ENCODE measurements around the gene TGFA. TPM values are rescaled to one million over a fixed set of nuclear protein-coding genes. Genes with fewer than 3 reads are reported as not detected.
"Not testable (repeated sequence)": the region's sequence is repeated elsewhere in the genome, so short reads cannot be mapped to it uniquely, and the experiment has no call there.

Gene TGFA
- total RNA-seq, 1 donor = not detected

GRCh38 chr2:70468878-70469277, 84.7 kb downstream of the TGFA start:
- no peak for DNase-seq (ENCODE audit: low read depth)
- no peak overlapping the region for H3K4me3 ChIP-seq (ENCODE audit: low read depth, low read length)
- TF ChIP-seq, protein P1, sequence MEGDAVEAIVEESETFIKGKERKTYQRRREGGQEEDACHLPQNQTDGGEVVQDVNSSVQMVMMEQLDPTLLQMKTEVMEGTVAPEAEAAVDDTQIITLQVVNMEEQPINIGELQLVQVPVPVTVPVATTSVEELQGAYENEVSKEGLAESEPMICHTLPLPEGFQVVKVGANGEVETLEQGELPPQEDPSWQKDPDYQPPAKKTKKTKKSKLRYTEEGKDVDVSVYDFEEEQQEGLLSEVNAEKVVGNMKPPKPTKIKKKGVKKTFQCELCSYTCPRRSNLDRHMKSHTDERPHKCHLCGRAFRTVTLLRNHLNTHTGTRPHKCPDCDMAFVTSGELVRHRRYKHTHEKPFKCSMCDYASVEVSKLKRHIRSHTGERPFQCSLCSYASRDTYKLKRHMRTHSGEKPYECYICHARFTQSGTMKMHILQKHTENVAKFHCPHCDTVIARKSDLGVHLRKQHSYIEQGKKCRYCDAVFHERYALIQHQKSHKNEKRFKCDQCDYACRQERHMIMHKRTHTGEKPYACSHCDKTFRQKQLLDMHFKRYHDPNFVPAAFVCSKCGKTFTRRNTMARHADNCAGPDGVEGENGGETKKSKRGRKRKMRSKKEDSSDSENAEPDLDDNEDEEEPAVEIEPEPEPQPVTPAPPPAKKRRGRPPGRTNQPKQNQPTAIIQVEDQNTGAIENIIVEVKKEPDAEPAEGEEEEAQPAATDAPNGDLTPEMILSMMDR (IDR thresholded peaks at IDR 0.05; ENCODE audit: insufficient read depth, low read depth, low read length) = no peak

DNA sequence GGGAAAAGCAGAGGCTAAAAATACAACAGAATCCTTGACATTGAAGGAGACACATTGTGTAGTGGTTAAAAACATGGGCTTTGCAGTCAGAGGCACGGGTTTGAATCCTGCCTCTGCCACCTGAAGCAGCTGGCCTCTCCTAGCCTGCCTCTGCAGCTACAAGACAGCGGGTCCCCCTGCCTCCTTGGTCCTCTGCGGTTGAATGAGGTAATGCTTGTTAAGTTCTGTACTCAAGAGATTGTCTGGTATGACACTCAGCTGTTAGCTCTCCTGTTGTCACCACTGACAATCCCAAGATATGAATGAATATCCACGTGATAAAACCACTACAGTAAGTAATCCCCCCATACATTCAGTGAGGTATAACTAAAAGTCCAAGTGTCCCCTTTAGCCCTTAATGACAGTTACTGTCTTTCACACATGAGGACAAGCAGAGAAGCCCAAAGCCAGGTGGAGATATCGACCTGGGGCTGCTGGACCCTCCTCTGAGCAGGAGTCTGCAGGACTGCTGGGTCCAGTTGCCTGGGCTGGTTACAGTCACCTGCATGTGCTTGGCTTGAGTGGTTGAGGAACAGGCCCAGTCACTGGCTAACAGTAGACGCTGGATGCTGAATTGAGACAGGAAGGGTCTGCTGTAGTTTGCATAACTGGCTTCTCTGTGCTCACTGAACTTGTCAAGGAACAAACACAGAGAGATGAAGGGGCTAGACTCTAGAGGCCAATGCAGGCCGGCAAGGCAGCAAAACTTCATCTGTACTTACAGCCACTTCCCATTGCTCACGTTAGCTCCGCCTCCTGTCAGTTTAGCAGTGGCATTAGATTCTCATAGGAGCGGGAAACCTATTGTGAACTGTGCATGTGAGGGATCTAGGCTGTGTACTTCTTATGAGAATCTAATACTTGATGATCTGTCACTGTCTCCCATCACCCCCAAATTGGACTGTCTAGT, 85.5 kb downstream of the TGFA start:
- no peak overlapping the region for H3K4me3 ChIP-seq (ENCODE audit: low read depth, low read length)
- no peak for DNase-seq (ENCODE audit: low read depth)
- TF ChIP-seq, protein P1 (IDR thresholded peaks at IDR 0.05; ENCODE audit: insufficient read depth, low read depth, low read length) = no peak

- DNase-seq (ENCODE audit: low read depth) = no peak
- TF ChIP-seq, protein P1 (IDR thresholded peaks at IDR 0.05; ENCODE audit: insufficient read depth, low read depth, low read length) = no peak
- no peak overlapping the region for H3K4me3 ChIP-seq (ENCODE audit: low read depth, low read length)
Observed at GRCh38 chr2:70467237-70467636, 86.4 kb downstream of the TGFA start.

DNA sequence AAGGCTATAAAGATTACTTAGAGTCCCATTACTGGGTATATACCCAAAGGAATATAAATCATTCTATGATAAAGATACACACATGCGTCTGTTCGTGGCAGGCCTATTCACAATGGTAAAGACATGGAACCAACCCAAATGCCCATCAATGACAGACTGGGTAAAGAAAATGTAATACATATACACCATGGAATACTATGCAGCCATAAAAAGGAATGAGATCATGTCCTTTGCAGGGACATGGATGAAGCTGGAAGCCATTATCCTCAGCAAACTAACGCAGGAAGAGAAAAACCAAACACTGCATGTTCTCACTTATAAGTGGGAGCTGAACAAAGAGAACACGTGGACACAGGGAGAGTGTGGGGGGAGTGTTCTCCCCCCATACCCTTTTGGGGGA, 87.0 kb downstream of the TGFA start:
- not testable (repeated sequence) for H3K4me3 ChIP-seq (ENCODE audit: low read depth, low read length); DNase-seq (ENCODE audit: low read depth)

- TF ChIP-seq, protein P1 (IDR thresholded peaks at IDR 0.05; ENCODE audit: insufficient read depth, low read depth, low read length) = no peak
- DNase-seq (ENCODE audit: low read depth) = no peak
Observed at GRCh38 chr2:70463997-70464396, 89.6 kb downstream of the TGFA start.

DNA sequence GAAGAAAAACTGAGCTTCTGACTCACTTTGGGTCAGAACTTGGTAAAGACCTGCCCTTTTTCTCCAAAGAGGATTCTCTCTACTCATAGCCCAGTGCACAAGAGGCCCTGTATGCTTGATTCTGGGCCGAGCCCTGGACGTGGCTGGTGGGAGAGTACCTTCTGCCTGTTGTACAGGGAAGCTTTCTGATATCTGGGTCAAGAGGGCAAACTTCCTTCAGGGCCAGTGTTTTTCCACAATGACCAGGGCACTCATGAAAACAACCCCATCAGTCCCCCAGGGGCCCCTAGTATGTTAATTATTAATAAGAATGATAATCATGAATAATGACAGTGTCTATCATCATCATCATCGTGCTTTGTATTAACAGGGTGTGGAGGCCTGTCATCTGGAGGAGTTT, 90.0 kb downstream of the TGFA start:
- TF ChIP-seq, protein P1 (IDR thresholded peaks at IDR 0.05; ENCODE audit: insufficient read depth, low read depth, low read length) = no peak
- H3K4me3 ChIP-seq (ENCODE audit: low read depth, low read length) = no peak overlapping the region
- no peak for DNase-seq (ENCODE audit: low read depth)

More at GRCh38 chr2:70463997-70464396, 89.6 kb downstream of the TGFA start:
- H3K4me3 ChIP-seq (ENCODE audit: low read depth, low read length) = no peak overlapping the region

- H3K4me3 ChIP-seq (ENCODE audit: low read depth, low read length) = no peak overlapping the region
- TF ChIP-seq, protein P1 (IDR thresholded peaks at IDR 0.05; ENCODE audit: insufficient read depth, low read depth, low read length) = no peak
- DNase-seq (ENCODE audit: low read depth) = no peak
Observed at GRCh38 chr2:70461981-70462876, 91.4 kb downstream of the TGFA start.

Data from fibroblast of villous mesenchyme (primary cell).